GM19372 (cell line): Measurements from ENCODE around the gene PCDH15.
"Not testable (repeated sequence)": the region's sequence is repeated elsewhere in the genome, so short reads cannot be mapped to it uniquely, and the experiment has no call there.

Experiments
- ATAC-seq: cut with Tn5 transposase; IDR thresholded peaks from one replicate; pipeline ENCODE4 v1.9.1; 2021; ENCODE audit warnings: mild to moderate bottlenecking, low read depth, moderate library complexity; ENCODE audit not compliant: unreplicated experiment

The PCDH15 gene

DNA sequence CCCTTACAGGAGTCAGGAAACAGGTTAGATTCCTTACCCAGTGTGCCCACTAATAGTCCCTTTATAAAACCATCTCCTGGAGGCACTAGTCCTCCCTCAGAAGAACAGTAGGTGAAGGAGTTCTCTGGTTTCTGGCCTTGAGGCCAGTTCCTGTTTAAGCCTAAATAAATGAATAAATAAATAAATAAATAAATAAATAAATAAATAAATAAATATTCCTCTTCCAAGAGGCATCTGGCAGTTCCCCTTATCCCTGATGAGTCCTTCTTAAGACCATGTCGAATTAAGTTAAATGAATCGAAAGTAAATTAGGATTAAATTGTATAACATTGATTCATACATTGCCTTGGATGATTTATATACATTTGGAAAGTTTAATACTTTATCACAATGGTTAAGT is 223.3 kb downstream of the PCDH15 start:
- ATAC-seq = no peak

DNA sequence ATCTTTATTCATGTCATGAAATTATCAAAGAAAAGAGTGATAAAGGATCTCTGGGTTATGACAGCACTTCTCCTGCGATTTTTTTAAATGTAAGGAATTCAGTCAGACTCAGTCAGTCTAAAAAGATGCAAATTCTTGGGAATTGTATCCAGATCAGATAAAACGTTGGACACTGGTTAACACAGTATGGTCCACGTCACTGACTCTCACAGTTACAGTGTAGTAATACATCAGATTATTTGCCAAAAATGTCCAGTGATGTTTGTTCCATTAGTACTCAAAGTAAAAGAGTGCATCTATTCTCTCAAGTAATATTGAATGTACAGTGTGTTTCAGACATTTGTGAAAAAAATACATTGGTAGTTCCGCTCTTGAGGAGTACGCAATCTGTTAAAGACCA is 224.5 kb downstream of the PCDH15 start:
- ATAC-seq = no peak

- ATAC-seq = no peak
These were observed 241.5 kb downstream of the PCDH15 start for GRCh38 chr10:54559498-54559897.

DNA sequence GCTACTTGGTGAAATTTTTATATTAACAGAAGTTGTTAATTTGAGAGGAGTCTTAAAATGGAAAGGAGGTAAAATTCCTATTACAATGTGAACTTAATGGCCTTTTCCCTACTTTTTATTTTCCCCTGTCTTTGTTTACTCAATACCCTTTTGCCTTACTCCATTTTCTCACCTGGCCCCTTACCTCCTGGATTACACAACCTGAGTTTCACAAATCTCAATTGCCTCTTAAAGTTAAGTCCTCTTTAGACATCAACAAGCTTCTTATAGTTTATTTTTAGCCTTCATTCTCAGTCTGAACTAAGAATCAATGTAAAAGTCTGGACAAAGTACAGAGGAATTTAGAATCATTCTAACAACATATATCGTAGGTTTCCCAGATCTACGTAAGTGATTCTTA is 247.0 kb downstream of the PCDH15 start:
- no peak for ATAC-seq

GRCh38 chr10:54550016-54550415 is 251.0 kb downstream of the PCDH15 start:
- no peak for ATAC-seq

DNA sequence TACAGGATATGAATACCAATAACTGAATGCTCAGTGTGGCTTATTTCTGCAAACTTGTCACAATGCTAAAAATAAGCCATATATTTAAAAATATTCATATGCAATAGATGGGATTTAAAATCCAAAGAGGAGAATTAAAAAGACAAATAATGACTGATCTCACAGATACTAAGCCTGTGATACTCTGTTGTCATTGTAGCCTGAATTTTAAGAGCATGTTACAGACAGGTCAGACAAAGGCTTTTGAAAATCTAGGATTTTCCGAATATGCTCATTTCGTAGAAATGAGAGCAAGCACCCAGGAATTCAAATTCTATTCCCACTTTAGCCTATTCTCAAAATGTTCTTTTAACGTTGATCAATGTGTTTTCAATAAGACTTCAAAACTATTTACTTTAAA is 269.7 kb downstream of the PCDH15 start:
- ATAC-seq = no peak

- ATAC-seq = no peak
These were observed 270.7 kb downstream of the PCDH15 start for GRCh38 chr10:54530299-54530698.

DNA sequence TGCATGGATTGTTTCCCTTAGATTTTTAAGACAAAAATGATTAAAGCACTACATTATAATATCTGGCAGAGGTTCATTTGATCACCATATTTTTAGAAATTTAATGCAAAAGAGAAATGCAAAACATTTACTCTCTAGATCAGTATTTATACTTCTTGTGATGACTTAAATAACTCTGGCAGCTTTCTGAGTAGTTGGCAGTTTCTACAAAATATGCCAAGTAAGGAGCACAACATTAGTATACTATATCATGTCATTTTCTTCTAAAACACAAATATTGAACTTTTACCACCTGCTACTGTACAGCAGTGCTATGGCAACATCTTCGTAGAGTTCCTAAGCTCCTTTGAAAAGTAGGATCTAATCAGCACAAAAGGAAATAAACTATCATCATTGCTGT is 275.2 kb downstream of the PCDH15 start:
- ATAC-seq = no peak

GRCh38 chr10:54515244-54515643 is 285.8 kb downstream of the PCDH15 start:
- ATAC-seq = not testable (repeated sequence)

DNA sequence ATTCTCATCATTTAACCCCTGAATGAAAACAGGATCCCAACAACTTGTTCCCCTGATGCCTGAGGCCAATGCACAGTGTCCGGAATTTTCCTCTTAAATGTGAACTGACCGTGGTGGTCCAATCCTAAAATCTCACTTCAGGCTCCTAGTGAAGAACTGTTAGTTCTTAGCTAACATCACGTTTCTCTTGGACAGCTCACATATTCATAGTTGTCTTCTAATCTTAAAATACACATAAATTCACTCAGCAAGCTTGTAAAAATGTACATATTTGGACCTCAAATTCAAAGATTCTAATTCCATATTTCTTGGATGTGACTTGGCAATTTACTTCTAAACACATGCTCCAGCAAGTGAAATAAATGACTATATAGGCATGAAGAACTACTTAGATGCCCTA is 297.2 kb downstream of the PCDH15 start:
- ATAC-seq = no peak

GRCh38 chr10:54501929-54502328 is 299.1 kb downstream of the PCDH15 start:
- no peak for ATAC-seq

GRCh38 chr10:54496852-54497251 is 304.2 kb downstream of the PCDH15 start:
- no peak for ATAC-seq

- no peak for ATAC-seq
These were observed 313.3 kb downstream of the PCDH15 start for GRCh38 chr10:54487743-54488142.

DNA sequence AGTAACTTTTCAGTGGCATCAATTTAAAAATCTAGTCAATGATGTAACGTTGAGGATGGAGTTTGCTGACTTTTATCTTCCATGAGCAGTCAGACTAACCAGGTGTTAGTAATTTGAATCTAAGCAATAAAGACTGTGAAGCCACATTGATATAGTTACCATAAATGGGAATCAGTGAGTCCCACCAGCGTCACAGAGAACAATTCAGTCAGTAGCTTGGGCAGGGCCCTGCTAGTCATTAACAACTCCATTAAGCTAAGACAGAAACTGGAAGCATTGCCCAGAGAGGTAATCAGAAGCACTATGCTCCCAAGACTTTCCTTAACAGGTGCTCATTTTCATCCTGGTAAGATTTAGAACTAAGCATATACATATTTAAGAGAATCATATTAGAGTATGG is 315.1 kb downstream of the PCDH15 start:
- no peak for ATAC-seq

GRCh38 chr10:54484186-54484585 is 316.8 kb downstream of the PCDH15 start:
- no peak for ATAC-seq

DNA sequence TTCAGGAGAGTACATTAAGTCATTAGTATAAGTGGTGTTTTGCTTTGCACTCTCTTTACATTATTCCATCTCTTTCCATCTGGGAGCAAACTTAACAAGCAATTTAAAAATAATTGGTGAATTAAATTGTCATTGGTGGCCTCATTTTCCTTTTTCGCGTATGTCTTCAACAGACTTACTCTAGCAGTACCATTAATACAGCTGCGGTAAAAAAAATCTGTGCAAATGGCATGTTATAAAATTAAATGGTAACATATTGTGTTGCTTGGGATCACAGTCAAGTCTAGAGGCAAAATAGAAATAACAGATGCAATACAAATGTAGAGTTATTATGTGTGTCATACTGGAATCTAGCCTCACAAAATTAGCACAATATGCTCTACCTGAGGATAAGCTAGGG is 322.4 kb downstream of the PCDH15 start:
- ATAC-seq = no peak

GRCh38 chr10:54477738-54478137 is 323.3 kb downstream of the PCDH15 start:
- no peak for ATAC-seq

DNA sequence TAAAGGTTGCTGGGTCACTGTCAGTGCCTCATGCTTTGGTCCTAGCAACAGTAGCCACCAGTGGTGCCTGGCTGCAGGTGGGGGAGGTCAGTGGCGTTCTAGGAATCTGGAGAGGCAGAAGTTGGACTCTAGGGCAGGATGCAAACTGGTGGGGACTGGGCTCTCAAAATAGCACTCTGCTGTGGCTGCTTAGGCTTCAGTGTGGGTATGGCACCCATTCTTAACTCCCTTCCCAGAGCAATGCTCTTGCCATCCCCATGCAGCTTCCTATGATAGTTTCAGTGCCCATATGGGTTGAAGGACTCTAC is 330.8 kb downstream of the PCDH15 start:
- ATAC-seq = no peak

- ATAC-seq = no peak
These were observed 331.3 kb downstream of the PCDH15 start for GRCh38 chr10:54469587-54470323.

GRCh38 chr10:54454271-54454670 is 346.8 kb downstream of the PCDH15 start:
- ATAC-seq = no peak

- ATAC-seq = no peak
These were observed 352.0 kb downstream of the PCDH15 start for GRCh38 chr10:54449056-54449455.

DNA sequence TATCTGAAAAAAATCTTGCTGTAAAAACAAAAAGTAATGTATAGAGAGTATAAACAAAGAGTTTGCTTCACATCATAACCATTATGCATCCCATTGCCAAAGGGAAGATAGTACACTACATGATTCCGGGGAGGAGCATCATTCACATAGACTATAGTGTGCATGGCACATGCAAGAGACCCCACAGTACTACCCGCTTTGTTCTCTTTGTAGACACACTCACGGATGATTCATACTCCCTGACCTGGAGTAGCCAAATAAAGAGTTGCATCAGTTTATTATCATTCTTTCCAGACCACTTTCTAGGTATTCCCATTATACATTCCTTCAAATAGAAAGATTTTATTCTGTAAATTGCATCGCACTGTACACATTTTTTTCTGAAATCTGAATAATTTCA is 356.9 kb downstream of the PCDH15 start:
- ATAC-seq = no peak

DNA sequence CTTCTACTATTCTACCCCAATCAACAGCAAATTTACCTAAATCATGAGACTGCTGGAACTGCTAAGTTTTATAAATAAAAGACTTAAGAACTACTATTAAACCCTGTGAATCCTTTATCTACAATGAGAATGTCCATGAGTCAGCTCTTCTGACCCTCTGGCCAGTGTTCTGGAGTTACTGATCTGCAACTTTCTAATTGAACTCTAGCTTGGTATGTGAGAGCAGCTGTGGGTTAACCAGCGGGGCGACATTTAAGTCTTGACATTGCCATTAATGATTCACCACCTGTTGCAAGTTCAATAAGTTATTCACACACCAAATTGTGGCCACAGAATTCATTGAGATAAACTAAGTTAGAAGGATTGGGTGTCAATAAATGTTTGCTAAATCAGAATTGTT is 359.8 kb downstream of the PCDH15 start:
- no peak for ATAC-seq
